ENCODE measurements around the gene IPPK.
A peak's percentile ranks its signal among the peaks of the same experiment; 100 is the strongest.

IPPK gene

DNA sequence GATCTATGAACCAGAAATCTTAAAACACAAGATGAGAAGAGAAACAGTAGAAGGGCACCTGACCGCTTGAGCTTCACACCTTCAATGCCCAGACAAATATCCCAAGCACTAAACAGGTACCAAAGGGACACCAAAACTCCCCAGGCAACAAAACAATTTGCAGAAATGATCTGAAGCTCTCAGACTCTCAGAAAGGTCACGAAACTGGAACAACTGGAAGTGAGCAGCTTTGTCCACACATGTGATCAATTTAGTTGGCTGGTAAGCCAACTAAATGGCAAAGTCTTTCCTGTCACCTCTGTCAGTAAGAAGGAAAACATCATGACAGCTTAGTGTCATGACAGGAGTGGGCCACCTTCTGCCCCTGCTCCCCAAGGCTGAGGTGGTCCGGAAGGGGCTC, 4.1 kb downstream of the IPPK start:
- no peak for DNase-seq (ENCODE audit: low spot score)
- in situ Hi-C loops (cut with MboI; ENCODE audit: low pct_unique_long_range_greater_than_20kb, low sequenced_read_pairs, unreplicated experiment), result no loop called here

DNA sequence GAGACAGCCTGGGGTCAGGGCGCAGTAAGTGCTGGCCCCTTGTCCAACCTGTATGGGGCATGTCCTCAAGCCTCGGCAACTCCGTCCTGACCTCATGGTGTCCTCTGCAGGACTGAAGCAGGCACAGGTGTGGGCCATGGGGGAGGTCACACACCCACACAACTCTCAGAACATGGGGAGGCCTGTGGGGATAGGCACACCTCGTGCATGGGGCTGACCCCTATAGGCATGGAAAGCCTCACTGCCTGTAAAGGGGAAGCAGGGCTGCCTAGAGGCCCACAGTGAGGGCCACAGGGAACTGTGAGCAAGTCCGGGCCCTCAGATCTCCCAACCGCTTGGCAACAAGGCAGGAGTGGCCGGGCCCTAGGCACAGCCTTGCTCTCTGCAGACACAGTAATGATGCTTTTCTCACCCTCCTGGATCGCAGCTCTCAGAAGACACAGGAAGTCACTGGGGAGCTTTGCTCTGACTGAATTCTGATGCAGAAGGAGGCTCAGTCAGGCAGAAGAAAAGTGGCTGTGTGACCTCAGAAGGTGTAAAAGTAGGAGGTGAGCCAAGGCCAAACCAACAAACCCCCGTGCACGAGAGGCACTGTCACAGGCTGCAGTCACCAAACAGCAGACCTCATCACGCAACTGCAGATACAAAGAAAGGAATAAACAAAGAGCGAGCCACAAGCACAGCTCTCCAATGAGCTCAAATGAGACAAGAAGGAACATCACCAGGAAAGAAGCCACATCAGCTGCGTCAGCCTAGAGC, 5.4 kb downstream of the IPPK start:
- in situ Hi-C loops (cut with MboI; ENCODE audit: low pct_unique_long_range_greater_than_20kb, low sequenced_read_pairs, unreplicated experiment), result no loop called here
- peak; percentile 59 for DNase-seq (ENCODE audit: low spot score)
- TF ChIP-seq, protein P1, sequence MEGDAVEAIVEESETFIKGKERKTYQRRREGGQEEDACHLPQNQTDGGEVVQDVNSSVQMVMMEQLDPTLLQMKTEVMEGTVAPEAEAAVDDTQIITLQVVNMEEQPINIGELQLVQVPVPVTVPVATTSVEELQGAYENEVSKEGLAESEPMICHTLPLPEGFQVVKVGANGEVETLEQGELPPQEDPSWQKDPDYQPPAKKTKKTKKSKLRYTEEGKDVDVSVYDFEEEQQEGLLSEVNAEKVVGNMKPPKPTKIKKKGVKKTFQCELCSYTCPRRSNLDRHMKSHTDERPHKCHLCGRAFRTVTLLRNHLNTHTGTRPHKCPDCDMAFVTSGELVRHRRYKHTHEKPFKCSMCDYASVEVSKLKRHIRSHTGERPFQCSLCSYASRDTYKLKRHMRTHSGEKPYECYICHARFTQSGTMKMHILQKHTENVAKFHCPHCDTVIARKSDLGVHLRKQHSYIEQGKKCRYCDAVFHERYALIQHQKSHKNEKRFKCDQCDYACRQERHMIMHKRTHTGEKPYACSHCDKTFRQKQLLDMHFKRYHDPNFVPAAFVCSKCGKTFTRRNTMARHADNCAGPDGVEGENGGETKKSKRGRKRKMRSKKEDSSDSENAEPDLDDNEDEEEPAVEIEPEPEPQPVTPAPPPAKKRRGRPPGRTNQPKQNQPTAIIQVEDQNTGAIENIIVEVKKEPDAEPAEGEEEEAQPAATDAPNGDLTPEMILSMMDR (IDR thresholded peaks at IDR 0.05; ENCODE audit: extremely low read depth, insufficient read depth, missing control alignments), result no peak

More for the DNA sequence above, 4.1 kb downstream of the IPPK start:
- TF ChIP-seq, protein P1 (IDR thresholded peaks at IDR 0.05; ENCODE audit: extremely low read depth, insufficient read depth, missing control alignments), result no peak

DNA sequence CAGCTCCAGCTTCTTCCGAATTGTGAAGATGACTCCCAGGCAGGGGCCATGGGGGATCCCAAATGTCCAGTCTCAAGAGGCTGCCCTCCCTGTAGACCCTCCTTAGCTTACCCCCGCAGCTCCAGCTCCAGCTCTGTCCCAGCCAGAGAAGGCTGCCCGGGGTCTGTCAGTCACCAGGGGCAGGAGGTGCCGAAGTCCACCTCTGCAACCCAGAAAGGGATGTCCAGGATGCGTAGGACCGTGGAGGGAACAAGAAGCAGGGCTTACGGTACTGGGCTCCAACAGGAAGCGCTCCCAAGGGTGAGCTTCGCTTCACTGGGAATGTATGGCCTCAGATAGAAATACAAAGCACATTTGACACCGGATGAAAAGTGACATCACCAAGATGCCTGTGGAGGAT, 6.0 kb downstream of the IPPK start:
- in situ Hi-C loops (cut with MboI; ENCODE audit: low pct_unique_long_range_greater_than_20kb, low sequenced_read_pairs, unreplicated experiment), result no loop called here
- no peak for DNase-seq (ENCODE audit: low spot score)
- TF ChIP-seq, protein P1 (IDR thresholded peaks at IDR 0.05; ENCODE audit: extremely low read depth, insufficient read depth, missing control alignments), result no peak

DNA sequence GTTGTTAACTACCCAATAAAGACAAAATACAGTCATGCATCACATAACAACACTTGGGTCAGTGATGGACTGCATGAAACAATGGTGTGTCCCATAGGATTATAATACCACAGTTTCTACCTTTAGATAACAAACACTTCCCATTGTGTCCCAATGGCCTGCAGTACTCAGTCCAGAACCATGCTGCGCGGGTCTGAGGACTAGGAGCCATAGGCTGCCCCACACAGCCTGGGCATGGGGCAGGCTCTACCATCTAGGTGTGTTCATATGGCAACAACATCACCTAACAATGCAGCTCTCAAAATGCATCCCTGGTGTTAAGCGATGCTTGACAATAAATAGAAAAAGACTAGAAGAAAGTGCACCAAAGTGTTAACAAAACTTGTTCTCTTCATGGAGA, 6.8 kb downstream of the IPPK start:
- no peak for DNase-seq (ENCODE audit: low spot score)
- TF ChIP-seq, protein P1 (IDR thresholded peaks at IDR 0.05; ENCODE audit: extremely low read depth, insufficient read depth, missing control alignments), result no peak
- in situ Hi-C loops (cut with MboI; ENCODE audit: low pct_unique_long_range_greater_than_20kb, low sequenced_read_pairs, unreplicated experiment), result no loop called here

DNA sequence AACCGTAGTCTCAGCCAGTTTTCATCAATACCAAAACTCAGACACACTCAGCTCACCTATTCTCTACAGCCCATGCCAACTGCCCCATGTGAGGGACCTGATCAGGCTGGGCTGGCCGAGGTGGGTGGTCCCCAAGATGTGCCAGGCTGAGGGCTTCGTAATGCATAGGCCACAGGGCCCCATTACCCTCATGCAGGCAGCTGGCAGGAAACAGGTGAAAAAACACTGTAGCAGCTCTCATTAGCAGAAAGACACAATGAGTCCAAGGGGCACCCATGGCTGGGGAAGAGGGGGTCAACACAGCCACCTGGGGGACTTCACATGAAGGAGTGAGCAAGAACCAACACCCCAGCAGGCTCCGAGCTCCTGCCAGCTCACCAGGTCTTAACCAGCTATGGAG, 8.2 kb downstream of the IPPK start:
- in situ Hi-C loops (cut with MboI; ENCODE audit: low pct_unique_long_range_greater_than_20kb, low sequenced_read_pairs, unreplicated experiment), result no loop called here
- TF ChIP-seq, protein P1 (IDR thresholded peaks at IDR 0.05; ENCODE audit: extremely low read depth, insufficient read depth, missing control alignments), result no peak

DNA sequence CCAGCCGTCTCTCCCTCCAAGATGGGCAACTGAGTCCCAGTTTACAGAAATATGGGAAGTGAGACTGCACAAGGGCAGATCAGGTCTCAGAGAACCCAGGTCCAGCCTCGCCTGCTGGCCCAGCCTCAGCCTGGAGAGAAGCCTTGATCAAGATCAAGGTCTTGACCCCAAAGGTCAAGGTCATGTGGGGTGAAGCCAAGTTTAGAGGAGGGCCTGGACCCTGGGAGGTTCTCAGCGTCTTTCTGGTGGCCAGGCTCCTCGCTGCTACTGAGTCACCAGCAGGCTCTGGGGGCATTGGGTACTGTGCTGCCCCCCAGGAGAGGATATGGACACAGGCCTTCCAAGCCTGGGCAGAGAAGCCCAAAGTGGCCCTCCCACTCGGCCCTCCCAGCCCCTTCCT, 8.8 kb downstream of the IPPK start:
- in situ Hi-C loops (cut with MboI; ENCODE audit: low pct_unique_long_range_greater_than_20kb, low sequenced_read_pairs, unreplicated experiment), result no loop called here
- no peak for DNase-seq (ENCODE audit: low spot score)
- TF ChIP-seq, protein P1 (IDR thresholded peaks at IDR 0.05; ENCODE audit: extremely low read depth, insufficient read depth, missing control alignments), result no peak

More for the DNA sequence above, 8.2 kb downstream of the IPPK start:
- DNase-seq (ENCODE audit: low spot score), result no peak

Measured in GM13977 (cell line).